OCI-LY1 (cell line): Measurements from ENCODE around the gene GLI3.

ENCODE experiments used
- H2AFZ ChIP-seq: fragments of 200-600 bp; sonication (generic), shearing (Covaris generic); 2 replicates; pipeline ENCODE4 v1.6.0; 2014; ENCODE audit warnings: antibody characterized with exemption, mild to moderate bottlenecking, low read length
- H3F3A ChIP-seq: fragments of 200-600 bp; sonication (generic), shearing (Covaris generic); 2 replicates; pipeline ENCODE4 v1.6.0; 2014; ENCODE audit warnings: mild to moderate bottlenecking, antibody characterized with exemption, low read length, moderate library complexity; ENCODE audit not compliant: insufficient read depth
- H3K27ac ChIP-seq: fragments of 200-600 bp; sonication (generic); 2 replicates; pipeline ENCODE4 v1.5.1; 2014; ENCODE audit warnings: low read length, mixed run types, mild to moderate bottlenecking, low read depth; ENCODE audit not compliant: poor library complexity, severe bottlenecking
- H3K27me3 ChIP-seq: fragments of 200-600 bp; sonication (generic); 2 replicates; pipeline ENCODE4 v1.6.0; 2014; ENCODE audit warnings: antibody characterized with exemption, mild to moderate bottlenecking, low read length, moderate library complexity; ENCODE audit not compliant: insufficient read depth
- H3K36me3 ChIP-seq: fragments of 200-600 bp; sonication (generic); 2 replicates; pipeline ENCODE4 v1.6.1; 2014; ENCODE audit warnings: mild to moderate bottlenecking, antibody characterized with exemption, low read length, moderate library complexity, mixed read lengths; ENCODE audit not compliant: insufficient read depth
- H3K4me1 ChIP-seq: fragments of 200-600 bp; sonication (generic); 2 replicates; pipeline ENCODE4 v1.5.1; 2014; ENCODE audit warnings: mild to moderate bottlenecking, low read length, moderate library complexity; ENCODE audit not compliant: insufficient read depth, severe bottlenecking
- H3K4me2 ChIP-seq: fragments of 200-600 bp; sonication (generic), shearing (Covaris generic); 2 replicates; pipeline ENCODE4 v1.6.1; 2014; ENCODE audit warnings: low read length
- H3K4me3 ChIP-seq: fragments of 200-600 bp; sonication (generic); 2 replicates; pipeline ENCODE4 v1.5.1; 2014; ENCODE audit warnings: low read length, low read depth, mild to moderate bottlenecking, mixed read lengths; ENCODE audit not compliant: poor library complexity, severe bottlenecking
- H3K79me2 ChIP-seq: fragments of 200-600 bp; shearing (Covaris generic); 2 replicates; pipeline ENCODE4 v1.6.1; 2016; ENCODE audit warnings: mixed run types, low read length, mixed read lengths; ENCODE audit not compliant: insufficient read depth
- H3K9ac ChIP-seq: fragments of 200-600 bp; sonication (generic), shearing (Covaris generic); 2 replicates; pipeline ENCODE4 v1.6.1; 2014; ENCODE audit warnings: mild to moderate bottlenecking, low read length, mixed read lengths
- H3K9me2 ChIP-seq: fragments of 200-600 bp; sonication (generic), shearing (Covaris generic); 2 replicates; pipeline ENCODE4 v1.6.1; 2014; ENCODE audit warnings: low read depth, mild to moderate bottlenecking, low read length, mixed read lengths
- H3K9me3 ChIP-seq: fragments of 200-600 bp; shearing (Covaris generic); 2 replicates; pipeline ENCODE4 v1.6.1; 2014; ENCODE audit warnings: low read length, mixed read lengths
- H4K20me1 ChIP-seq: fragments of 200-600 bp; sonication (generic), shearing (Covaris generic); 2 replicates; pipeline ENCODE4 v1.6.0; 2016; ENCODE audit warnings: mild to moderate bottlenecking, low read length; ENCODE audit not compliant: insufficient read depth
- CTCF ChIP-seq: fragments of 200-600 bp; sonication (generic), shearing (Covaris generic); IDR thresholded peaks from 2 replicates; pipeline ENCODE4 v1.5.1; 2017; ENCODE audit warnings: mild to moderate bottlenecking, antibody characterized with exemption, low read length, moderate library complexity, mixed read lengths
- EZH2 ChIP-seq: fragments of 200-600 bp; sonication (generic), shearing (Covaris generic); IDR thresholded peaks from 2 replicates; pipeline ENCODE4 v1.8.0; 2017; ENCODE audit warnings: borderline replicate concordance, mixed run types, mild to moderate bottlenecking, antibody characterized with exemption, low read length, moderate library complexity, mixed read lengths

GLI3 gene

GRCh38 chr7:42152329-42153205 is 84.4 kb downstream of the GLI3 start:
- H3K9me2 ChIP-seq: no peaks in the 10 kb centered on the region
- no peaks in the 10 kb centered on the region for H3K36me3 ChIP-seq
- no peak overlapping the region for H3K4me2 ChIP-seq
- H3K9me3 ChIP-seq: no peaks in the 10 kb centered on the region
- TF ChIP-seq CTCF (no peak), EZH2 (no peak)
- H2AFZ ChIP-seq: no peak overlapping the region
- no peak overlapping the region for H3K4me3 ChIP-seq
- no peaks in the 10 kb centered on the region for H3K4me1 ChIP-seq
- no peaks in the 10 kb centered on the region for H3K79me2 ChIP-seq
- no peaks in the 10 kb centered on the region for H4K20me1 ChIP-seq
- H3K9ac ChIP-seq: no peak overlapping the region
- no peak overlapping the region for H3K27ac ChIP-seq
- H3K27me3 ChIP-seq: no peaks in the 10 kb centered on the region
- no peaks in the 10 kb centered on the region for H3F3A ChIP-seq

GRCh38 chr7:42151309-42151708 is 85.7 kb downstream of the GLI3 start:
- H4K20me1 ChIP-seq: no peaks in the 10 kb centered on the region
- H3K4me2 ChIP-seq: no peak overlapping the region
- no peaks in the 10 kb centered on the region for H3K4me1 ChIP-seq
- no peak overlapping the region for H3K4me3 ChIP-seq
- H2AFZ ChIP-seq: no peak overlapping the region
- H3K9ac ChIP-seq: no peak overlapping the region
- H3K9me2 ChIP-seq: no peaks in the 10 kb centered on the region
- H3K27me3 ChIP-seq: no peaks in the 10 kb centered on the region; the same call in 1 of the 2 replicates
- no peaks in the 10 kb centered on the region for H3F3A ChIP-seq
- no peaks in the 10 kb centered on the region for H3K36me3 ChIP-seq
- no peak for TF ChIP-seq EZH2
- no peak for TF ChIP-seq CTCF
- no peak overlapping the region for H3K27ac ChIP-seq
- H3K79me2 ChIP-seq: no peaks in the 10 kb centered on the region
- no peaks in the 10 kb centered on the region for H3K9me3 ChIP-seq

- Histone ChIP-seq H3K9me2 (no peaks in the 10 kb centered on the region), H3K79me2 (no peaks in the 10 kb centered on the region), H3K4me3 (no peak overlapping the region), H3K27ac (no peak overlapping the region), H3K27me3 (no peaks in the 10 kb centered on the region; the same call in none of the 2 replicates), H3K4me1 (no peaks in the 10 kb centered on the region), H3K36me3 (no peaks in the 10 kb centered on the region), H3K4me2 (no peak overlapping the region), H4K20me1 (no peaks in the 10 kb centered on the region), H3K9me3 (no peaks in the 10 kb centered on the region), H2AFZ (no peak overlapping the region), H3K9ac (no peak overlapping the region), H3F3A (no peaks in the 10 kb centered on the region)
- TF ChIP-seq EZH2 (no peak), CTCF (no peak)
Observed at GRCh38 chr7:42145539-42145938, 91.5 kb downstream of the GLI3 start.
